Nephron progenitor cell (in vitro differentiated cells): Measurements from ENCODE around the gene LOXHD1.

ENCODE experiments used
- DNase-seq: peaks from one replicate; pipeline ENCODE4 v3.0.0; 2021
- H3K27ac Mint-ChIP-seq: 2 replicates; pipeline ENCODE4 v1.8.0; 2021; ENCODE audit warnings: mild to moderate bottlenecking, moderate library complexity, mixed read lengths
- H3K27me3 Mint-ChIP-seq: 2 replicates; pipeline ENCODE4 v1.8.0; 2021; ENCODE audit warnings: mild to moderate bottlenecking, low read depth, mixed read lengths; ENCODE audit not compliant: poor library complexity
- H3K36me3 Mint-ChIP-seq: 2 replicates; pipeline ENCODE4 v1.8.0; 2021; ENCODE audit warnings: low read depth, mixed read lengths
- H3K4me1 Mint-ChIP-seq: 2 replicates; pipeline ENCODE4 v1.8.0; 2021; ENCODE audit warnings: mixed read lengths
- H3K4me3 Mint-ChIP-seq: 2 replicates; pipeline ENCODE4 v1.8.0; 2021; ENCODE audit warnings: mild to moderate bottlenecking, moderate library complexity, mixed read lengths
- H3K9me3 Mint-ChIP-seq: 2 replicates; pipeline ENCODE4 v1.8.0; 2021; ENCODE audit warnings: mild to moderate bottlenecking, moderate library complexity, mixed read lengths
- TF ChIP-seq, protein P1 (sequence below): fragments of 200-600 bp; sonication (generic); IDR thresholded peaks from 2 replicates; pipeline ENCODE4 v1.5.0; 2021; ENCODE audit warnings: antibody characterized with exemption

LOXHD1 gene

DNA sequence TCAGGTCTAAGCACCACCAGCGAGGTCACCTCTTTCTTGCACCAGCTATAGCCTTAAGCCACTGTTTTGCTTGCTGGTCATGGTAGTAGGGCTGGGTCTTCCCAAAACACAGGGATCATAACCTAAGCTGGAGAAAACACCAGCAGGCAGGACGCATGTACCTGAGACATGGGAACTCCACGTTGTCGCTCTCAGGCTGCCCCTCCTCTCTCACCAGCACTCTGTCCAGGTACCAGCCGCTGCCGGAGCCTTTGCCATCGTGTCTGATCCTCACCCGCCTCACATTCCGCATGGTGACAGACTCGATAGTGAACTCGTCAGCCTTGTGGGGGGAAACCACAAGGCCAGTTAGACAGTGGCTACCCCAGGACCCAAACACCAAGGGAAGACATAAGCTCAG is 79.5 kb downstream of the LOXHD1 start:
- Mint-ChIP-seq H3K36me3 (no peaks in the 10 kb centered on the region), H3K4me1 (peaks cover 4% of the 10 kb centered on the region), H3K27me3 (peaks cover under 1% of the 10 kb centered on the region), H3K4me3 (no peak overlapping the region), H3K27ac (no peak overlapping the region), H3K9me3 (peaks cover 19% of the 10 kb centered on the region)
- TF ChIP-seq, protein P1, sequence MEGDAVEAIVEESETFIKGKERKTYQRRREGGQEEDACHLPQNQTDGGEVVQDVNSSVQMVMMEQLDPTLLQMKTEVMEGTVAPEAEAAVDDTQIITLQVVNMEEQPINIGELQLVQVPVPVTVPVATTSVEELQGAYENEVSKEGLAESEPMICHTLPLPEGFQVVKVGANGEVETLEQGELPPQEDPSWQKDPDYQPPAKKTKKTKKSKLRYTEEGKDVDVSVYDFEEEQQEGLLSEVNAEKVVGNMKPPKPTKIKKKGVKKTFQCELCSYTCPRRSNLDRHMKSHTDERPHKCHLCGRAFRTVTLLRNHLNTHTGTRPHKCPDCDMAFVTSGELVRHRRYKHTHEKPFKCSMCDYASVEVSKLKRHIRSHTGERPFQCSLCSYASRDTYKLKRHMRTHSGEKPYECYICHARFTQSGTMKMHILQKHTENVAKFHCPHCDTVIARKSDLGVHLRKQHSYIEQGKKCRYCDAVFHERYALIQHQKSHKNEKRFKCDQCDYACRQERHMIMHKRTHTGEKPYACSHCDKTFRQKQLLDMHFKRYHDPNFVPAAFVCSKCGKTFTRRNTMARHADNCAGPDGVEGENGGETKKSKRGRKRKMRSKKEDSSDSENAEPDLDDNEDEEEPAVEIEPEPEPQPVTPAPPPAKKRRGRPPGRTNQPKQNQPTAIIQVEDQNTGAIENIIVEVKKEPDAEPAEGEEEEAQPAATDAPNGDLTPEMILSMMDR: no peak
- no peak for DNase-seq

- H3K4me3 Mint-ChIP-seq: no peak overlapping the region
- peak overlapping the region; percentile 73 for H3K27ac Mint-ChIP-seq
These were observed 81.2 kb downstream of the LOXHD1 start for GRCh38 chr18:46575851-46576250.

DNA sequence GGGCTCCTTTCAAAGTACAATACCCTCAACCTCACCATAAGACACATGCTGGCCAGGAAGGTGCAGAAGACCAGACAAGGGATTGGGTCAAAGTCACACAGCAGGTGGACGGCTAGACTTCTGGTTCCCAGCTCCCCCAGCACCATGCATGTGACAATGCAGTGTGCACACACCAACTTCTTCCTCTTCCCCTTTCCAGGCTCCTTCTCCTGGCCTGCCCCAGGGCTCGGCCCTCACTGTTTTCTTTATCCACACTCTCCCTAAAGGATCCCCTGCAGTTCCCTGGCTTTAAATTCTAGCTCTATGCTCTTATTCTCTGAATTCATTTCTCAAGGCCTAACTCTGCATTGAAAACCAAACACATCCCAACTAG is 82.3 kb downstream of the LOXHD1 start:
- peak overlapping the region; percentile 69 for H3K27ac Mint-ChIP-seq
- H3K27me3 Mint-ChIP-seq: peaks cover 7% of the 10 kb centered on the region
- no peaks in the 10 kb centered on the region for H3K36me3 Mint-ChIP-seq
- H3K4me3 Mint-ChIP-seq: no peak overlapping the region
- no peaks in the 10 kb centered on the region for H3K9me3 Mint-ChIP-seq
- no peak for DNase-seq
- H3K4me1 Mint-ChIP-seq: peaks cover 4% of the 10 kb centered on the region
- TF ChIP-seq, protein P1: no peak

More at GRCh38 chr18:46575851-46576250, 81.2 kb downstream of the LOXHD1 start:
- DNase-seq: no peak
- Mint-ChIP-seq H3K36me3 (no peaks in the 10 kb centered on the region), H3K27me3 (no peaks in the 10 kb centered on the region), H3K4me1 (peaks cover 4% of the 10 kb centered on the region), H3K9me3 (peaks cover 7% of the 10 kb centered on the region)
- TF ChIP-seq, protein P1: no peak

DNA sequence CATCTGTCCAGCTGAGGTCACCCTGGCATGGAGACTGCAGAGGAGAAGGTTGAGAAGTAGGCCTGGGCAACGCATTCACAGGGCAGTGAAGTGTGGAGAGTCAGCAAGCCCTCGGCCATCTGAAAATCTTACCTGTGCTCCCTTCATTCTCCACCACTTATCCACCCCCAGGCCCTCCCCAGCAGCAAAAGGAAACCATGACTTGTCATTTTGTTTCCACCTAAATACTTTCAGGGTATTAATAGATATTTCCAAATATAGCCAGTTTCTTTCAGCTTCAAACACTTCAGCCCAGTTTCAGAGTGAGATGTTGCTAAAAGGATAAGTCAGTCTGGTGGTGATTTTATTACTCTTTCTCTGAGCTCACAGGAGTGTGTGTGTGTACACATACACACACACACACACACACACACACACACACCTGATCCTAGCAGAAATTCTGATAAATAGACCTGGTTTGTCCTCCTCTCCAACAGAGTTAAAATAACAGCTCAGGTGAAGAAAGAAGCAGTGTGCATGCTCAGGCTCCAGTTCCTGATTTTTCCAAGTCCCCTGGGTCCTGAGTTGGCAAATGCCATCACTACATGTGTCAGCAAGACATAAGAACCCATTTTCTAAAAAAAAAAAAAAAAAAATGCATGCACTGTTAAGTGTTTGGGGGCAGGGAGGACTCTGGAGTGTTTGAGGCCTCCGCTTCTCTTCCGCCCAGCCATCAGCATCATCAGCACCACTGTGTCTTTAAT is 82.8 kb downstream of the LOXHD1 start:
- peaks cover 11% of the 10 kb centered on the region for H3K27me3 Mint-ChIP-seq
- no peak for DNase-seq
- peaks cover 4% of the 10 kb centered on the region for H3K4me1 Mint-ChIP-seq
- no peaks in the 10 kb centered on the region for H3K36me3 Mint-ChIP-seq
- H3K27ac Mint-ChIP-seq: no peak overlapping the region
- TF ChIP-seq, protein P1: no peak
- H3K4me3 Mint-ChIP-seq: no peak overlapping the region
- H3K9me3 Mint-ChIP-seq: no peaks in the 10 kb centered on the region

DNA sequence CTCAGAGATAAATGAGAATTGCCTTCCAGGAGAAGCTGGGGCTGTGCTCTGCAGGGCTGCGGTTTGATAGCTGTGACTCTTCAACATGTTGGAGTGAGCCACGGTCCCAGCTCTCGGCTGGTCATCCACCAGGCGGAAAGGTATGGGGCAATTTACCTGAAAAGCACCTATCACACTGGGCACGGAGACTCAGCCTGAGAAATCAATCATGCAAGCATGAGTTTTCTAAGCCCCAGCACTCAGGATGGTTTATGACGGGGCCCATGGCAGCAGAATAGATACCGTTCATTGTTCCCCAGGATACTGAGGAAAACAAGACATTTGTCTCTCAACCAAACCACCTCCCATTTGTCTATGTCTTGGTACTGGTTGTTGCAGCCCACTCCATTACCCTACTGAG is 83.9 kb downstream of the LOXHD1 start:
- Mint-ChIP-seq H3K36me3 (no peaks in the 10 kb centered on the region), H3K27ac (no peak overlapping the region), H3K4me1 (peaks cover 4% of the 10 kb centered on the region), H3K9me3 (no peaks in the 10 kb centered on the region), H3K27me3 (peaks cover 18% of the 10 kb centered on the region), H3K4me3 (no peak overlapping the region)
- TF ChIP-seq, protein P1: no peak
- DNase-seq: no peak

- H3K27me3 Mint-ChIP-seq: peaks cover 29% of the 10 kb centered on the region
- H3K27ac Mint-ChIP-seq: no peak overlapping the region
- H3K4me3 Mint-ChIP-seq: no peak overlapping the region
- peaks cover 4% of the 10 kb centered on the region for H3K4me1 Mint-ChIP-seq
- H3K9me3 Mint-ChIP-seq: no peaks in the 10 kb centered on the region
- TF ChIP-seq, protein P1: no peak
- DNase-seq: no peak
- H3K36me3 Mint-ChIP-seq: no peaks in the 10 kb centered on the region
These were observed 85.3 kb downstream of the LOXHD1 start for GRCh38 chr18:46571756-46572155.
